Measurements from ENCODE around the gene NPAS4. TPM values are rescaled to one million over a fixed set of nuclear protein-coding genes. Genes with fewer than 3 reads are reported as not detected.

NPAS4 gene
- total and polyA plus RNA-seq, 2 of the 13 experiments (the other 11 are each of a cell fraction or from before 2014, with no cell fraction given) = not detected

- TF ChIP-seq ZNF776 (CRISPR knock-in tag; IDR thresholded peaks at IDR 0.05) (0 out of 2 replicates have a peak, but pooled peaks have one; percentile 35), RXRA (CRISPR knock-in tag; IDR thresholded peaks at IDR 0.05) (peak; percentile 30; the same call in 1 of the 2 replicates), MEF2D (CRISPR knock-in tag; IDR thresholded peaks at IDR 0.05) (0 out of 2 replicates have a peak, but pooled peaks have one; percentile 49), ZNF619 (CRISPR knock-in tag; IDR thresholded peaks at IDR 0.05) (0 out of 2 replicates have a peak, but pooled peaks have one; percentile 75), HIVEP1 (CRISPR knock-in tag; IDR thresholded peaks at IDR 0.05) (peak; percentile 99), HNF1B (CRISPR knock-in tag; IDR thresholded peaks at IDR 0.05) (peak; percentile 43; the same call in 1 of the 2 replicates), U2AF1 (optimal IDR thresholded peaks at IDR 0.05; ENCODE audit: low read depth, low read length) (no peak), SIN3A (IDR thresholded peaks at IDR 0.05; ENCODE audit: borderline replicate concordance, low read depth, low read length) (peak; percentile 49; the same call in 1 of the 2 replicates), ZNF646 (CRISPR knock-in tag; IDR thresholded peaks at IDR 0.05) (no peak), ETV5 (CRISPR knock-in tag; IDR thresholded peaks at IDR 0.05; ENCODE audit: borderline replicate concordance) (peak; percentile 21; the same call in 1 of the 2 replicates), YEATS2 (CRISPR knock-in tag; IDR thresholded peaks at IDR 0.05; ENCODE audit: borderline replicate concordance) (peak; percentile 52; the same call in 1 of the 2 replicates), ERF (CRISPR knock-in tag; IDR thresholded peaks at IDR 0.05) (peak; percentile 18; the same call in 1 of the 2 replicates), HINFP (CRISPR knock-in tag; IDR thresholded peaks at IDR 0.05; ENCODE audit: low read depth) (0 out of 2 replicates have a peak, but pooled peaks have one; percentile 9), ZNF878 (CRISPR knock-in tag; IDR thresholded peaks at IDR 0.05) (no peak), ZNF367 (CRISPR knock-in tag; IDR thresholded peaks at IDR 0.05; ENCODE audit: borderline replicate concordance) (no peak), CREM (IDR thresholded peaks at IDR 0.05) (0 out of 2 replicates have a peak, but pooled peaks have one; percentile 20), CREM (CRISPR knock-in tag; IDR thresholded peaks at IDR 0.05) (no peak), SP4 (CRISPR knock-in tag; IDR thresholded peaks at IDR 0.05) (peak; percentile 70), MIER3 (CRISPR knock-in tag; IDR thresholded peaks at IDR 0.05; ENCODE audit: borderline replicate concordance) (peak; percentile 25; the same call in 1 of the 2 replicates), ZSCAN31 (CRISPR knock-in tag; IDR thresholded peaks at IDR 0.05; ENCODE audit: low read depth) (0 out of 2 replicates have a peak, but pooled peaks have one; percentile 45)
Observed at GRCh38 chr11:66466225-66467033, 45.6 kb downstream of the NPAS4 start, which contains the start of gene PELI3 (continued).

Measured in HepG2 (cell line).